Right ventricle myocardium inferior (tissue), 1 donor: ENCODE measurements around the gene DHX15. TPM values are rescaled to one million over a fixed set of nuclear protein-coding genes. Genes with fewer than 3 reads are reported as not detected.

Experiments used
- ATAC-seq: fragments of 200-7000 bp; cut with Tn5 transposase; one replicate; pipeline ENCODE4 v1.9.1; 2020; ENCODE audit warnings: mild to moderate bottlenecking, moderate library complexity
- DNase-seq: peaks from one replicate; pipeline ENCODE4 v3.0.0; 2021; ENCODE audit errors: missing footprints
- intact Hi-C: fragments of 100-400 bp; cut with DNase I; formaldehyde crosslinking; loops from one replicate; pipeline ENCODE4 v1.11.0; 2022
- total RNA-seq: library from RNA; stranded (reverse); fragmentation: NEBNext Ultra II Directional; extraction: Animal tissue kit (Norgen Biotek cat#: 25700); gene quantifications from one replicate; pipeline ENCODE4 v1.2.1, GENCODE V29; 2021
- donor health status: DM: no; HTN: yes; CAD: no; lungs with severe emphysema.

The DHX15 gene
- total RNA-seq, 1 donor from 2014 or later = 53.9 TPM

- ATAC-seq = no peak
These were observed 25.1 kb downstream of the DHX15 start for GRCh38 chr4:24559032-24559821.

GRCh38 chr4:24557026-24558025, 27.0 kb downstream of the DHX15 start:
- intact Hi-C loops = no loop called here
- DNase-seq = no peak
- ATAC-seq = no peak

More at GRCh38 chr4:24559032-24559821, 25.1 kb downstream of the DHX15 start:
- intact Hi-C loops = no loop called here
- no peak for DNase-seq

GRCh38 chr4:24551492-24552289, 32.7 kb downstream of the DHX15 start:
- intact Hi-C loops = no loop called here
- no peak for ATAC-seq
- DNase-seq = no peak

GRCh38 chr4:24550441-24551175, 33.7 kb downstream of the DHX15 start:
- no peak for ATAC-seq
- no peak for DNase-seq
- intact Hi-C loops = no loop called here

- no peak for DNase-seq
- intact Hi-C loops = no loop called here
- ATAC-seq = no peak
These were observed 36.4 kb downstream of the DHX15 start for GRCh38 chr4:24547979-24548378.

- DNase-seq (no peak), ATAC-seq (no peak)
- intact Hi-C loops = no loop called here
These were observed 40.0 kb downstream of the DHX15 start for GRCh38 chr4:24544208-24544988.

GRCh38 chr4:24537025-24537424, 47.3 kb downstream of the DHX15 start:
- intact Hi-C loops = no loop called here
- DNase-seq (no peak), ATAC-seq (no peak)

GRCh38 chr4:24535399-24535798, 49.0 kb downstream of the DHX15 start:
- DNase-seq = no peak
- intact Hi-C loops = no loop called here
- no peak for ATAC-seq

- DNase-seq (no peak), ATAC-seq (no peak)
- intact Hi-C loops = no loop called here
These were observed 51.0 kb downstream of the DHX15 start for GRCh38 chr4:24533364-24533763.

GRCh38 chr4:24529555-24529954, 54.8 kb downstream of the DHX15 start:
- no peak for ATAC-seq
- intact Hi-C loops = loop anchor here (5.0 kb wide), 1 partner anchor 33 kb away; no protein-coding TSS in a partner anchor
- DNase-seq = no peak

GRCh38 chr4:24527371-24527770, 57.0 kb downstream of the DHX15 start:
- ATAC-seq = no peak
- no peak for DNase-seq
- intact Hi-C loops = loop anchor here (5.0 kb wide), 1 partner anchor 35 kb away; no protein-coding TSS in a partner anchor

- intact Hi-C loops = no loop called here
- no peak for ATAC-seq
These were observed 62.8 kb downstream of the DHX15 start for GRCh38 chr4:24521544-24521943.

GRCh38 chr4:24519649-24520048, 64.7 kb downstream of the DHX15 start:
- DNase-seq (no peak), ATAC-seq (no peak)
- intact Hi-C loops = no loop called here

More at GRCh38 chr4:24521544-24521943, 62.8 kb downstream of the DHX15 start:
- no peak for DNase-seq

GRCh38 chr4:24517676-24518075, 66.7 kb downstream of the DHX15 start:
- intact Hi-C loops = no loop called here
- DNase-seq (no peak), ATAC-seq (no peak)

- intact Hi-C loops = no loop called here
- DNase-seq = no peak
- no peak for ATAC-seq
These were observed 67.4 kb downstream of the DHX15 start for GRCh38 chr4:24516926-24517325.

GRCh38 chr4:24515698-24516097, 68.7 kb downstream of the DHX15 start:
- DNase-seq = no peak
- intact Hi-C loops = no loop called here
- ATAC-seq = no peak

- DNase-seq (no peak), ATAC-seq (no peak)
- intact Hi-C loops = no loop called here
These were observed 69.5 kb downstream of the DHX15 start for GRCh38 chr4:24514808-24515207.
